Kidney epithelial cell (primary cell): ENCODE data around the gene CABP7. TPM values are rescaled to one million over a fixed set of nuclear protein-coding genes. Genes with fewer than 3 reads are reported as not detected.

Source experiments
- DNase-seq: peaks from one replicate; pipeline ENCODE4 v3.0.0-alpha.2; 2010; ENCODE audit warnings: low read depth
- H3K27me3 ChIP-seq: 2 replicates; pipeline ENCODE4 v1.6.0; 2011; ENCODE audit warnings: low read length; ENCODE audit not compliant: control insufficient read depth, insufficient read depth
- H3K36me3 ChIP-seq: 2 replicates; pipeline ENCODE4 v1.5.1; 2011; ENCODE audit warnings: low read length; ENCODE audit not compliant: control insufficient read depth, insufficient read depth
- H3K4me3 ChIP-seq: 2 replicates; pipeline ENCODE4 v1.5.1; 2011; ENCODE audit warnings: low read depth, mild to moderate bottlenecking, control low read depth, low read length
- CTCF ChIP-seq: IDR thresholded peaks from 2 replicates; pipeline ENCODE4 v1.5.1; 2011; ENCODE audit warnings: mild to moderate bottlenecking, moderate library complexity, low read length, control low read depth, inconsistent platforms; ENCODE audit not compliant: insufficient read depth, poor library complexity, severe bottlenecking
- total RNA-seq: library from RNA; depleted of rRNA; stranded (reverse); fragments of >200 nt; gene quantifications from 2 replicates; pipeline ENCODE4 v1.2.3, GENCODE V29; 2015

CABP7 gene
- total RNA-seq: not detected in 2 replicates

GRCh38 chr22:29719899-29720645 lies at the start of gene CABP7:
CABP7 (plus strand) TSS chr22:29720003; CDS start chr22:29720425, 422 bp downstream.
- Histone ChIP-seq H3K27me3 (peaks cover 56% of the 10 kb centered on the region), H3K36me3 (no peaks in the 10 kb centered on the region), H3K4me3 (no peak within 1 kb of the TSS)
- no peak for DNase-seq
- TF ChIP-seq CTCF: no peak

- no peak for DNase-seq
- Histone ChIP-seq H3K36me3 (peaks cover 5% of the 10 kb centered on the region), H3K27me3 (no peaks in the 10 kb centered on the region), H3K4me3 (no peak overlapping the region)
- TF ChIP-seq CTCF: no peak
Measured at GRCh38 chr22:29670626-29671025, 49.2 kb upstream of the CABP7 start.

- no peak for TF ChIP-seq CTCF
Measured at GRCh38 chr22:29673361-29674066, 46.3 kb upstream of the CABP7 start.

GRCh38 chr22:29674121-29674520 lies 45.7 kb upstream of the CABP7 start:
- no peak overlapping the region for H3K4me3 ChIP-seq
- H3K27me3 ChIP-seq: no peaks in the 10 kb centered on the region
- no peak for TF ChIP-seq CTCF
- no peak for DNase-seq
- H3K36me3 ChIP-seq: peaks cover 9% of the 10 kb centered on the region

More at GRCh38 chr22:29673361-29674066, 46.3 kb upstream of the CABP7 start:
- DNase-seq: no peak
- H3K36me3 ChIP-seq: peaks cover 8% of the 10 kb centered on the region
- H3K4me3 ChIP-seq: no peak overlapping the region
- no peaks in the 10 kb centered on the region for H3K27me3 ChIP-seq

- Histone ChIP-seq H3K4me3 (no peak overlapping the region), H3K27me3 (no peaks in the 10 kb centered on the region), H3K36me3 (peaks cover 6% of the 10 kb centered on the region)
- TF ChIP-seq CTCF: no peak
- no peak for DNase-seq
Measured at GRCh38 chr22:29679316-29679715, 40.5 kb upstream of the CABP7 start.
